ENCODE data around the gene AUTS2.

AUTS2 gene

DNA sequence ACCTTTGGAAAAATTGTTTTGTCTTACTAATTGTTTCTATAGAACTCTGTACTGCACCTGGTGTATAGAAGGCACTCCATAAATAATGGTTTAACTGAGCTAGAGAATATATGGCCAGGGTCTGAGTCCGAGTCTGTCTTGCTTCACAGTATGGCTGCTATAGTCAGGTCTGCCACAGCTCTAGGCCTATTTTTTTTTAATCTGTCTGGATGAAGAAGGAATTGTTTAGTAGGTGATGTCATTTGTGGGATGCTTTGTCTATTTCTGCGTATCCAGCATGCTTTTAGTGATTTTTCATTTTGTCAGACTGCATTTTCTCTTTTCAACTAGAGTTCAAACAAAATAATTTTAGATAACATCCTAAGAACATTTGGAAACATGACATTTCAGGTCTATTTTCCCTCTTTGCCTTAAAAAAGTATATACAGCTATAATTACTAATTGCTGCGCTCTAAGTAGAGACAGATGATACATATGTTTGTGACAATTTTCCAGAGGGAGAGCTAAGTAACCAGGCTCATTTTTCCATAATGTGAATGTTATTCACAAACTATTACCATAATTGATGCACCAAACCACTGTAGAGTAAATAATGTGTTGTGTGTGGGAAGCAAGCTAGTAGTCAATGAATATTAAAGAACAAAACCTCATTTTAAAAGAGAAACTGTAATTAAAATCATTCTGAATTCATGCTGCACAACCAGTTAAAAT, 361.7 kb downstream of the AUTS2 start:
- DNase-seq = no peak

- no peak for DNase-seq
Measured at GRCh38 chr7:69961436-69961835, 363.2 kb downstream of the AUTS2 start.

GRCh38 chr7:69962186-69963065, 364.2 kb downstream of the AUTS2 start:
- no peak for DNase-seq

DNA sequence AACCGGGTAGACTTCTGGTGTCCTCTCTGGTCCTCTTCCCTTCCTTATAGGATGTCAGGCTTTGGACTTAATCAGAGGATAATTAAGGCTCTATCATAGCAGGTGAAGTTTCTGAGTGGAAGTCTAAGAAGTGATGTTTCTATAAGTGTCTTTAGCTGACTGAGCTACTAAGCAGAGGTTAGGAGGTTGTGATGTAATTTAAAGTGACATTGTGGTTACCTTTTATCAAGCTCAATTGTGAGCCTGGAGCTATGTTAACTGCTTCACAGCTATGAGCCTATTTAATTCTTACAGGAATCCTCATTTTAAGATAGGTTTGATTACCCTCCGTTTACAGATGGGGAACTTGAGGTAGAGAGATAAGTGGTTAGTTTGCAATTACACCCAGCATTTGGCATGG, 365.1 kb downstream of the AUTS2 start:
- DNase-seq = no peak

GRCh38 chr7:69966766-69967591, 368.7 kb downstream of the AUTS2 start:
- DNase-seq = no peak

- no peak for DNase-seq
Measured at GRCh38 chr7:69967689-69968450, 369.6 kb downstream of the AUTS2 start.

GRCh38 chr7:69968969-69969556, 370.8 kb downstream of the AUTS2 start:
- no peak for DNase-seq

DNA sequence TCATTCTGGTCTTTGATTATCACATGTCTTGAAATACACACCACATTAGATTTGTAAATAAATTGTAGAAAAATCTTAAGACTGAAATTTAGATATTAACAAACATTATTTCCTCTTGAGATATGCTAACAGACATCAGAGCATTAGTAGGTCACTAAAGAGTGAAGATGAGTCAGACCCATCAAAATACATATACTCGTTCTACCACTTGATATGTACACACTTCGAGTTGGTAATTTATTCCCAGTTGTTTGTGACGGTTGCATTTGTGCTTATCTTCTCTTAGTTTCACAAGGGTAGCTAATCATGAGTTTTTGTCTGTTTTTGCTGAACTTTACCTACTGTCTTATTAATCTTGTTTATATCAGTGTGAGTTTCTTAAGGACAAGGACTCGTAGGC, 383.4 kb downstream of the AUTS2 start:
- no peak for DNase-seq

DNA sequence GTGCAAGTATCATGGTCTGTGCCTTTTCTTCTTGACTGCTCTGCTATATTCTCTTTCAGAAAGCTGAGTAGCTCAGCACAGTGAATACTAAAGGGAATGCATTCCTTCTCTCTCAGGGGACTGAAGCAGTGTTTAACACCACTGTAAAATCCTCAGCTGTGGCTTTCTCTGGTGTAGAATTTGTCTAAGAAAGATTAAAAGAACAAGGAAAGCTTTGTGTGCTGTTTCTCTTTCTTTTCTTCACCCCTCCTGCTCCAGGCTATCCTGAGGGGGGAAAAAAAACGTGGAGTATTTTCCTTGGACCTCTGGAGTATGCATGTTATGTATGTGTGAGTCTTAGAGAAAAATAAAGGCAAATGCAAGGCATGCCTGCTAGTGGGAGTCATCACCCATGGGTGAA, 383.9 kb downstream of the AUTS2 start:
- DNase-seq = no peak

GRCh38 chr7:69989551-69989950, 391.3 kb downstream of the AUTS2 start:
- no peak for DNase-seq

DNA sequence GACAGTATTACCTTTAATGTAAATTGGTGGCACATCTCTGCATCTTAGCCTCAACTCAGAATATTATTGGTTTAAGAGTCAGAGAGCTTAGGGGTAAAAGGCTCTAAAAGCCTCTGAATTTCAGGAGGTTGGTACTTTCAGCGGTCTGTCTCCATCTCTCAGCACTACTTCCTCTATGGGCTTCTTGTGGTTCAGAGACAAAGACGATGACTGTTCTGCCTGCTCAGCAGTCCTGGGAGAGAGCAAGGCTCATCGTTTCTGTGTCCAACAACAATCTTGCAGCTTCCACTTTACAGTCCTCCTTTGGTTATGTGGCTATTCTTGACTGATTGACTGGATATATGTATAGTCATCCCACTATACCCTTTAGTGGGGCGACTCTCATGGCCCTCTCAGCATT, 394.7 kb downstream of the AUTS2 start:
- DNase-seq = no peak

DNA sequence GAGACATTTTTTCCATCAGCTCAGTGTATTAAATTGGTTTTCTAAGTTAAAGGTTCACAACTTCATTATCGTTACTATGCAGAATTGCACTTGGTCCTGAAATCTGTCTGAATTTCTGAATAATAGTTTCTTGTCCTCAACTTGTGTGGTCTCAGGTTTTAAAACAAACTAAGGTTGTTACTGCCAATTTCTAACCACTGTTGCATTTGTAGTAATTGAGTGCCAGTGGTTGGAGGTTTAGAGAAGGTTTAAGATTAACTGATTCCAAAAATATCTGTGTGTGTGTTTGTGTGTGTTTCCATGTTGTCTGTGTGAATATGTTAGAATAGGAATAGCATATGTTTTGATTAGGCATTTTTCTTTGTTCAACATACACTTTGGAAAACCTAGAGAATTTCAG, 395.9 kb downstream of the AUTS2 start:
- no peak for DNase-seq

DNA sequence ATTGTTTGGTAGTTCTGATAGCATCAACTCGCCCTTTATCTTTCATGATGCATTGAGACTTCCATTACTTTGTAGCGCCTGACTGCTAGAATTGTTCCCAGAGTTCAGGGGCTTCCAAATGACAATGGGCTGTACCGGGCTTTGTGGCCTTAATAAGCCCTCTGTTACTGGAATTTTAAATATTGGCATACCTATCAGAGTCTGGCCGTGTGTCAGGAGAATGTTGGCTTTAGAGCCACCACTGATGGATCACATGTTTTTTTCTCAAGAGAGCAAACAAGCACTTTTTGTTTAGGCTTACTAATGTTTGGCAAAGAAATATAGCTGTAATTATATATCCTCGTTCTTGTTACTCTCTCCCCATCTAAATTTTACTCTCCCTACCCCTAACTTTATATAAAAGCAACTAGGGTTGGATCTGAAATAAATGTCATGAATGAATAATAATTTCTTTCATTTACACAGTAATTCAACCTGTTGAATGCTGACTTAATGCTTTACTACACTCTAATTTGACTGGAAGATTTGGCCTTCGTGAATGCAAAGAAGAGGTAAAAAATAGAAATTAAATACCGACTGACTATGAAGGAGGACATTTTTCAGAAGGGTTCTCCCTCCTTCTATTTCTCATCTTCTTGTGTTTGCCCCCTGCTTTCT, 396.7 kb downstream of the AUTS2 start:
- no peak for DNase-seq

GRCh38 chr7:69996121-69996520, 397.8 kb downstream of the AUTS2 start:
- no peak for DNase-seq

GRCh38 chr7:70000737-70001348, 402.6 kb downstream of the AUTS2 start:
- peak; percentile 15 for DNase-seq

DNA sequence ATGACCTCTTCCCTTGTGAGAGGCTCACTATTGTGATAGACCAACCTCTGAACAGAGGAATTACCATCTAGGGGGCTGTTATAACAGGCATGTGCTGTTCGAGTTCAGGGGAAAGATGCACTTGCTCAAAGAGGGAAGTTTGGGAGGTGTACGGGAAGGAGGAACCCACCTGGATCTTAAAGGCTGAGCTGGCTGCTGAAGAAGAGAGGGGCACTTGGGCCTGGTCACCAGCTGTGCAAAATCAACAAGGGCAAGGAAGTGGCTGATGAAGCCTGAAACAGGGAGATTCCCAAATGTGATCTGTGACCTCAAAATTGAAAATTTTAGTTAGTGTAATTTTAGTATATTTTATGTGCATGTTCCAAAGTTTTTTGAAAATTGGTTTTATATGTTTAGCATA, 407.2 kb downstream of the AUTS2 start:
- no peak for DNase-seq

GRCh38 chr7:70005891-70006260, 407.6 kb downstream of the AUTS2 start:
- no peak for DNase-seq

DNA sequence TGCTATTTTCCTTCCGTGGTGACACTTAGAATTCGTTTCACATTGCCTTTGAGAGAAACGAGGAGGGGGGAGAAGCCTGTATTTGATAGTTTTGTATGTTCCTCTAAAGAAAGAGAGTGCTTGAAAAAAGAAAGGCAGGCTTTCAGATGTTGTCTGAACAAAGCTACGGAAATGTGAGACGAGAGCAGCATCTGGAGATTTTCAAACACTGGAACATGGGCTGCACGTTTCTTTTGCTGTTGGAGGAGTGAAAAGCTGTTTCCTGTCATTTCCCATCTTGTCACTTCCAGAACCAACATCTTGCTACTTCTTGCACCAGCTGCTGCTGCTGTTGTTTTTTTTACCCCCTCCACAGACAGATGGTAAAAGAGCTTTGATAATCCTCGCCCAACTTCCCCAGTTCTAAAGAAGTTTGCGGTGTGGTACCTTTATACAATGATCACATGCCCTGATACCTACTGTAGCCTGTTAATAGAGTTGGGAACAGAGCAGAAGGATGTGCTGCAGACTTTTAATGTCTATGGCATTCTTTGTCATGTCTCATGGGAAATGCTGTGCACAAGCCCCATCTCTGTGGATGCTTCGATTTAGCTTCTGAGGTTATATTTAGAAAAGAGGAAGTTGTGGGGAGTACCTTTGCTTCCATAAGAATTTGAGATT, 408.1 kb downstream of the AUTS2 start:
- peak; percentile 83 for DNase-seq

DNA sequence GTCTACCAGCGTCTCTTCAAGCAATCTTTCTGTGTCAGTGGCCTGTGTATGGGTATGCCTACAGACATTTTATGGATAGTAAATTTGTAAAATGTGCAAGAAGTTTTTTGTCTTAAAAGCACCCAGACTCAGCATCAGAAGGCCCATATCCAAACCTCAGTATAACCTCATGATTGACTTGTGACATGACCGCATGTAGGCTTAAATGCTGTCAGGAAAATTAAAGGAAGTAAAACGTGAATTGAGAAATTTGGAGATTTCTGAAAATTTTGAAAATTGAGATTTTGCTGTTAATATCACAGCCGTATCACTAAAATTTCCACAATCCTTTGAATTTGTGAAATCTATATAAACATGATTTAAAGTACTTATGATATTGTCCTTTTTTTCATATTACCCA, 410.2 kb downstream of the AUTS2 start:
- DNase-seq = no peak

GRCh38 chr7:70014472-70015177, 416.4 kb downstream of the AUTS2 start:
- no peak for DNase-seq
